MM.1S (cell line): ENCODE results near the gene SSNA1.

Experiments
- DNase-seq: peaks from one replicate; pipeline ENCODE4 v3.0.0-alpha.2; 2015
- H2AFZ ChIP-seq: fragments of 300-600 bp; sonication (generic); 2 replicates; pipeline ENCODE4 v1.6.0; 2016; ENCODE audit warnings: antibody characterized with exemption, low read length
- H3F3A ChIP-seq: fragments of 300-600 bp; sonication (generic); 2 replicates; pipeline ENCODE4 v1.6.1; 2016; ENCODE audit warnings: mild to moderate bottlenecking, antibody characterized with exemption, low read length, moderate library complexity, mixed read lengths; ENCODE audit not compliant: insufficient read depth
- H3K27ac ChIP-seq: fragments of 300-600 bp; sonication (generic); 2 replicates; pipeline ENCODE4 v1.5.1; 2016; ENCODE audit warnings: mild to moderate bottlenecking, low read length
- H3K27me3 ChIP-seq: fragments of 300-600 bp; sonication (generic); replicated peaks from 2 replicates; pipeline ENCODE4 v1.6.0; 2016; ENCODE audit warnings: low read length; ENCODE audit not compliant: insufficient read depth
- H3K36me3 ChIP-seq: fragments of 300-600 bp; sonication (generic); replicated peaks from 2 replicates; pipeline ENCODE4 v1.6.1; 2016; ENCODE audit warnings: mild to moderate bottlenecking, low read length, mixed read lengths; ENCODE audit not compliant: insufficient read depth
- H3K4me1 ChIP-seq: fragments of 300-600 bp; sonication (generic); 2 replicates; pipeline ENCODE4 v1.6.1; 2016; ENCODE audit warnings: low read length, mixed read lengths
- H3K4me2 ChIP-seq: fragments of 300-600 bp; sonication (generic); 2 replicates; pipeline ENCODE4 v1.6.0; 2016; ENCODE audit warnings: low read depth, low read length
- H3K4me3 ChIP-seq: fragments of 300-600 bp; sonication (generic); 2 replicates; pipeline ENCODE4 v1.5.1; 2016; ENCODE audit warnings: low read length, mixed read lengths
- H3K79me2 ChIP-seq: fragments of 300-600 bp; sonication (generic); 2 replicates; pipeline ENCODE4 v1.6.1; 2016; ENCODE audit warnings: mixed run types, low read length, mixed read lengths
- H3K9ac ChIP-seq: fragments of 300-600 bp; sonication (generic); 2 replicates; pipeline ENCODE4 v1.6.1; 2016; ENCODE audit warnings: low read length, mixed read lengths
- H3K9me2 ChIP-seq: fragments of 300-600 bp; sonication (generic); replicated peaks from 2 replicates; pipeline ENCODE4 v1.6.1; 2016; ENCODE audit warnings: mild to moderate bottlenecking, low read length, mixed read lengths; ENCODE audit not compliant: insufficient read depth
- H3K9me3 ChIP-seq: fragments of 300-600 bp; sonication (generic); replicated peaks from 2 replicates; pipeline ENCODE4 v1.6.1; 2016; ENCODE audit warnings: mild to moderate bottlenecking, low read length, mixed read lengths; ENCODE audit not compliant: insufficient read depth
- H4K20me1 ChIP-seq: fragments of 300-600 bp; sonication (generic); 2 replicates; pipeline ENCODE4 v1.6.1; 2016; ENCODE audit warnings: mild to moderate bottlenecking, low read length, moderate library complexity, mixed read lengths; ENCODE audit not compliant: insufficient read depth
- EZH2 ChIP-seq: fragments of 300-600 bp; sonication (generic); optimal IDR thresholded peaks from 2 replicates; pipeline ENCODE3; 2017; ENCODE audit warnings: low read depth, mild to moderate bottlenecking, antibody characterized with exemption, low read length, mixed read lengths
- EZH2phosphoT487 ChIP-seq: fragments of 300-600 bp; sonication (generic); IDR thresholded peaks from 2 replicates; pipeline ENCODE4 v1.6.1; 2018; ENCODE audit warnings: antibody characterized with exemption, low read length
- TF ChIP-seq, protein P1 (sequence below): fragments of 300-600 bp; sonication (generic); IDR thresholded peaks from 2 replicates; pipeline ENCODE4 v1.5.1; 2016; ENCODE audit warnings: antibody characterized with exemption, low read length, mixed read lengths

SSNA1 gene

DNA sequence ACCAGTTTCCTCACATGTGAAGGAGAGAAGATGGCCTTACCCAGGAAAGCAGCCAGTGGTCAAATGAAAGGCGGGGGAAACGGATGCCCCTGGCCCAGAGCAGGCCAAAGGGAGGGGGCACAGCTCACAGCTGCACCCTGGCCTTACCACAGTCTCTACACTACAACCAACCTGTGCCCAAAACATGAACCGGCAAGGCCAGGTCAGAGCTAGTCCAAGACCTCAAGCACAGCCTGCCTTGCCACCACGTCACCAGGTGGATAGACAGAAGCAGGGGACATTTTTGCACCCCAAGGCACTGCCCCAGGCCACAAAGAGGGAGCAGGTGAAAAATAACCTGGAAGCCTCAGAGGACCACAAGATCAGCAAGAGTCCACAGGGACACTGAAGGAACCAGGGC is 45.0 kb upstream of the SSNA1 start:
- Histone ChIP-seq H3K27me3 (peaks cover 64% of the 10 kb centered on the region), H3K9me2 (no peaks in the 10 kb centered on the region)

DNA sequence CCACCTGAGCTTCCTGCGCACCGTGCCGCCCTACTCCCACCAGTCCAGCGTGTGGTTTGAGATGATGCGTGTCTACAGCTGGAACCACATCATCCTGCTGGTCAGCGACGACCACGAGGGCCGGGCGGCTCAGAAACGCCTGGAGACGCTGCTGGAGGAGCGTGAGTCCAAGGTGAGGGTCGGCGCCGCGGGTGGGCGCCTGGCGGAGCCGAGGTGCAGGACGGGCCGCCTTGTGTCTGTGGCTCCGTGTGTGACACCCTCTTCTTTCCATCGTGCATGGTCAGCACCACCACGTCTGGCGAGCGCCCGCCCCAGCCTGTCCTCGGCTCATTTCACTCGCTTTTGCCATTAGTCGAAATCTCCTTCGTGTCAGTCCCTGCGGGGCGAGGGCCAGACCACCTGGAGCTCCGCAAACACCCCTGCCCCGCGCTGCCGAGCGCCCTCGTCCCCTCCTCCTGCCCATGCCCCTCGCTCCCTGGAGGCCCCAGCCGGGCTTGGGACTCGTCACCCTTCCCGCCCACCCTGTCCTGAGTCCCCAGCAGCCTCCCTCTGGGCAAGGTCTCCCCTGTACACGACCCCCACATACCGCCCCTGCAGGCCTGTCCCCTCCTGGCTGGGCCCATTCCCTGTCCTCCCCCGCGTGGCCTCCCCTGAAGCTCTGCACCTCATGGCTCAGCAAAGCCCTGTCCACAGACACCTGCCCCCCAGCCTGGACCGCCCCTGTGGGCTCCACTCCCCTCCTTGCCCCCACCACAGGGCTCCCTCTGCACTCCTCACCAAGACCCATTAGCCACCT is 42.5 kb upstream of the SSNA1 start:
- no peak overlapping the region for H3K4me2 ChIP-seq
- peaks cover 9% of the 10 kb centered on the region; the same call in 1 of the 2 replicates for H3F3A ChIP-seq
- no peaks in the 10 kb centered on the region for H3K79me2 ChIP-seq
- no peaks in the 10 kb centered on the region for H3K9me3 ChIP-seq
- no peaks in the 10 kb centered on the region for H3K9me2 ChIP-seq
- H4K20me1 ChIP-seq: no peaks in the 10 kb centered on the region
- H3K4me1 ChIP-seq: no peaks in the 10 kb centered on the region
- no peak overlapping the region for H3K9ac ChIP-seq
- H3K27ac ChIP-seq: no peak overlapping the region
- TF ChIP-seq EZH2: no peak
- TF ChIP-seq, protein P1, sequence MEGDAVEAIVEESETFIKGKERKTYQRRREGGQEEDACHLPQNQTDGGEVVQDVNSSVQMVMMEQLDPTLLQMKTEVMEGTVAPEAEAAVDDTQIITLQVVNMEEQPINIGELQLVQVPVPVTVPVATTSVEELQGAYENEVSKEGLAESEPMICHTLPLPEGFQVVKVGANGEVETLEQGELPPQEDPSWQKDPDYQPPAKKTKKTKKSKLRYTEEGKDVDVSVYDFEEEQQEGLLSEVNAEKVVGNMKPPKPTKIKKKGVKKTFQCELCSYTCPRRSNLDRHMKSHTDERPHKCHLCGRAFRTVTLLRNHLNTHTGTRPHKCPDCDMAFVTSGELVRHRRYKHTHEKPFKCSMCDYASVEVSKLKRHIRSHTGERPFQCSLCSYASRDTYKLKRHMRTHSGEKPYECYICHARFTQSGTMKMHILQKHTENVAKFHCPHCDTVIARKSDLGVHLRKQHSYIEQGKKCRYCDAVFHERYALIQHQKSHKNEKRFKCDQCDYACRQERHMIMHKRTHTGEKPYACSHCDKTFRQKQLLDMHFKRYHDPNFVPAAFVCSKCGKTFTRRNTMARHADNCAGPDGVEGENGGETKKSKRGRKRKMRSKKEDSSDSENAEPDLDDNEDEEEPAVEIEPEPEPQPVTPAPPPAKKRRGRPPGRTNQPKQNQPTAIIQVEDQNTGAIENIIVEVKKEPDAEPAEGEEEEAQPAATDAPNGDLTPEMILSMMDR: no peak
- TF ChIP-seq EZH2phosphoT487: no peak
- no peak overlapping the region for H3K4me3 ChIP-seq
- no peak for DNase-seq
- H3K36me3 ChIP-seq: no peaks in the 10 kb centered on the region
- peaks cover 46% of the 10 kb centered on the region for H3K27me3 ChIP-seq
- no peak overlapping the region for H2AFZ ChIP-seq

More for the DNA sequence above, 45.0 kb upstream of the SSNA1 start:
- H3K4me2 ChIP-seq: no peak overlapping the region
- no peaks in the 10 kb centered on the region for H3K36me3 ChIP-seq
- no peaks in the 10 kb centered on the region for H3K4me1 ChIP-seq
- DNase-seq: no peak
- H3K9me3 ChIP-seq: no peaks in the 10 kb centered on the region
- no peak overlapping the region for H2AFZ ChIP-seq
- no peak for TF ChIP-seq EZH2phosphoT487
- no peak for TF ChIP-seq EZH2
- TF ChIP-seq, protein P1: no peak
- H4K20me1 ChIP-seq: no peaks in the 10 kb centered on the region
- H3K9ac ChIP-seq: no peak overlapping the region
- H3F3A ChIP-seq: no peaks in the 10 kb centered on the region
- H3K4me3 ChIP-seq: no peak overlapping the region
- H3K27ac ChIP-seq: no peak overlapping the region
- H3K79me2 ChIP-seq: no peaks in the 10 kb centered on the region

DNA sequence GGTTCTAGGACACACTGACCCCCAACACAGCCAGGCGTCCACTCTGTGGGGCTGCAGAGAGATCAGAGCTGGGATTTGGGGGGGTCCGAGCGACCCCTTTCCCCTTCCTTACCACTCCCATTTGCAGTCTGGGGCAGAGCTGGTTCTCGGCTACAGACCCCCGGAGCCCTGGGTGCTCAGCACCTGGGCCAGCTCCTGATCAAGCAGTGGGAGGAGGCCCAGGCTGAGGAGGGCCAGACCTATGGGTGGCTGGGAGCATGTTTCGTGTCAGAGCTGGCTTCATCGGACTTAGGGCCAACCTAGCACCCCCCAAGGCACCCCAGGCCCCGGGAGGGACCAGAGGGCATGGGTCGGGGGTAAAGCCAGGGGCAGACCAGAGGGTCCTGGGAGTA is 42.0 kb upstream of the SSNA1 start:
- H3K36me3 ChIP-seq: no peaks in the 10 kb centered on the region
- H3K27ac ChIP-seq: no peak overlapping the region
- H2AFZ ChIP-seq: no peak overlapping the region
- H3K9me3 ChIP-seq: no peaks in the 10 kb centered on the region
- peaks cover 9% of the 10 kb centered on the region; the same call in 1 of the 2 replicates for H3F3A ChIP-seq
- H3K9me2 ChIP-seq: no peaks in the 10 kb centered on the region
- H4K20me1 ChIP-seq: no peaks in the 10 kb centered on the region
- H3K27me3 ChIP-seq: peaks cover 40% of the 10 kb centered on the region
- H3K9ac ChIP-seq: no peak overlapping the region
- no peak overlapping the region for H3K4me2 ChIP-seq
- TF ChIP-seq EZH2phosphoT487: no peak
- no peak for TF ChIP-seq EZH2
- TF ChIP-seq, protein P1: no peak
- DNase-seq: no peak
- H3K4me3 ChIP-seq: no peak overlapping the region
- no peaks in the 10 kb centered on the region for H3K79me2 ChIP-seq
- no peaks in the 10 kb centered on the region for H3K4me1 ChIP-seq
